HepG2 (cell line): ENCODE measurements around the gene COPS8. TPM values are rescaled to one million over a fixed set of nuclear protein-coding genes. Genes with fewer than 3 reads are reported as not detected.
A peak's percentile ranks its signal among the peaks of the same experiment; 100 is the strongest.

Source experiments
- AGO2 ChIP-seq: fragments of 200-400 bp; formaldehyde crosslinking; optimal IDR thresholded peaks from 2 replicates; pipeline ENCODE3; 2017; ENCODE audit warnings: mild to moderate bottlenecking, low read depth, low read length, moderate library complexity
- ELK4 ChIP-seq: sonication (generic); formaldehyde crosslinking; IDR thresholded peaks from 2 replicates; pipeline ENCODE4 v1.9.0; 2021; ENCODE audit warnings: missing genetic modification reagents, borderline replicate concordance
- ETV5 ChIP-seq: IDR thresholded peaks from 2 replicates; pipeline ENCODE4 v1.6.1; 2018; ENCODE audit warnings: missing biosample characterization, missing genetic modification reagents, inconsistent platforms, borderline replicate concordance
- FOXK2 ChIP-seq: fragments of 450-650 bp; IDR thresholded peaks from 2 replicates; pipeline ENCODE4 v1.6.1; 2016
- GTF2F1 ChIP-seq: fragments of 150-350 bp; IDR thresholded peaks from 2 replicates; pipeline ENCODE4 v1.6.1; 2014; ENCODE audit warnings: low read length
- HNRNPK ChIP-seq: fragments of 200-400 bp; formaldehyde crosslinking; IDR thresholded peaks from 2 replicates; pipeline ENCODE4 v1.6.1; 2018; ENCODE audit warnings: low read length, low read depth, moderate library complexity, mild to moderate bottlenecking; ENCODE audit not compliant: poor library complexity, severe bottlenecking
- MAFF ChIP-seq: IDR thresholded peaks from 2 replicates; pipeline ENCODE4 v1.6.1; 2011; ENCODE audit warnings: low read depth, low read length, improper control_type of control experiment
- MEIS2 ChIP-seq: sonication (generic); formaldehyde crosslinking; IDR thresholded peaks from 2 replicates; pipeline ENCODE4 v1.9.0; 2021; ENCODE audit warnings: mild to moderate bottlenecking, missing genetic modification reagents
- NFIB ChIP-seq: sonication (generic); formaldehyde crosslinking; IDR thresholded peaks from 2 replicates; pipeline ENCODE4 v1.9.0; 2021; ENCODE audit warnings: missing genetic modification reagents, mild to moderate bottlenecking, borderline replicate concordance
- PCBP2 ChIP-seq: fragments of 200-400 bp; formaldehyde crosslinking; optimal IDR thresholded peaks from 2 replicates; pipeline ENCODE3; 2018; ENCODE audit warnings: low read length, low read depth; ENCODE audit not compliant: poor library complexity, severe bottlenecking
- PRDM10 ChIP-seq: sonication (generic); formaldehyde crosslinking; IDR thresholded peaks from 2 replicates; pipeline ENCODE4 v1.4.0; 2020; ENCODE audit warnings: low read depth, missing genetic modification reagents
- ZBTB33 ChIP-seq: sonication (generic); formaldehyde crosslinking; IDR thresholded peaks from 2 replicates; pipeline ENCODE4 v1.4.0; 2020; ENCODE audit warnings: missing genetic modification reagents
- ZNF101 ChIP-seq: sonication (generic); formaldehyde crosslinking; IDR thresholded peaks from 2 replicates; pipeline ENCODE4 v1.4.0; 2020; ENCODE audit warnings: mild to moderate bottlenecking, low read depth, missing genetic modification reagents, borderline replicate concordance
- ZNF3 ChIP-seq: IDR thresholded peaks from 2 replicates; pipeline ENCODE4 v1.7.0; 2017; ENCODE audit warnings: inconsistent platforms
- ZNF563 ChIP-seq: sonication (generic); formaldehyde crosslinking; IDR thresholded peaks from 2 replicates; pipeline ENCODE4 v1.8.0; 2022; ENCODE audit warnings: mild to moderate bottlenecking, moderate library complexity, missing genetic modification reagents
- ZNF574 ChIP-seq: sonication (generic); formaldehyde crosslinking; IDR thresholded peaks from 2 replicates; pipeline ENCODE4 v1.4.0; 2020; ENCODE audit warnings: missing genetic modification reagents
- ZNF576 ChIP-seq: sonication (generic); formaldehyde crosslinking; IDR thresholded peaks from 2 replicates; pipeline ENCODE4 v1.4.0; 2020; ENCODE audit warnings: mild to moderate bottlenecking, missing genetic modification reagents
- ZNF713 ChIP-seq: sonication (generic); formaldehyde crosslinking; IDR thresholded peaks from 2 replicates; pipeline ENCODE4 v1.4.0; 2020; ENCODE audit warnings: mild to moderate bottlenecking, missing genetic modification reagents
- polyA plus RNA-seq, 8 experiments: library from polyadenylated mRNA; depleted of rRNA in 3 of 8; stranded (reverse) in 7 of 8; unstranded in 1 of 8; fragments of >200 nt; fragmentation: Illumina TruSeq in 4 of 8; extraction: Trizol in 4 of 8; gene quantifications; 2 replicates each; pipeline versions ENCODE4 v1.2.1 to v1.2.3, GENCODE V29; 2011 to 2016; ENCODE audit warnings: low read depth in 4 of 8, missing spikeins in 1 of 8, mixed read lengths in 1 of 8; ENCODE audit not compliant: insufficient read depth in 1 of 8
- total RNA-seq, 5 experiments: library from RNA; depleted of rRNA; stranded (reverse); fragments of >200 nt; fragmentation: Illumina TruSeq; extraction: Trizol; gene quantifications; 2 replicates each; pipeline ENCODE4 v1.2.3, GENCODE V29; 2016; ENCODE audit warnings: low read depth in 1 of 5

COPS8 gene
- total and polyA plus RNA-seq, 2 of the 13 experiments (the other 11 are each of a cell fraction or from before 2014, with no cell fraction given): 86.3 to 96.6 TPM

- no peak for TF ChIP-seq PCBP2
- no peak for TF ChIP-seq ZNF576
- peak; percentile 59; the same call in 1 of the 2 replicates for TF ChIP-seq PRDM10
- TF ChIP-seq ZNF563 (CRISPR knock-in tag): peak; percentile 68
- TF ChIP-seq NFIB (CRISPR knock-in tag): no peak
- TF ChIP-seq MAFF: no peak
- no peak for TF ChIP-seq AGO2
- no peak for TF ChIP-seq ZNF3 (CRISPR knock-in tag)
- no peak for TF ChIP-seq ZBTB33 (CRISPR knock-in tag)
- TF ChIP-seq ZNF574 (CRISPR knock-in tag): peak; percentile 98
- 0 out of 2 replicates have a peak, but pooled peaks have one; percentile 30 for TF ChIP-seq ZNF713 (CRISPR knock-in tag)
- TF ChIP-seq ETV5: peak; percentile 97
- peak; percentile 93 for TF ChIP-seq MEIS2 (CRISPR knock-in tag)
- no peak for TF ChIP-seq GTF2F1
- peak; percentile 80 for TF ChIP-seq FOXK2
- TF ChIP-seq ZNF101 (CRISPR knock-in tag): no peak
- no peak for TF ChIP-seq HNRNPK
- TF ChIP-seq ELK4 (CRISPR knock-in tag): no peak
Measured at GRCh38 chr2:237075749-237076599, 9.7 kb upstream of the COPS8 start (continued).
